ENCODE data around the gene EVC. TPM values are rescaled to one million over a fixed set of nuclear protein-coding genes. Genes with fewer than 3 reads are reported as not detected.
"Not testable (repeated sequence)": the region's sequence is repeated elsewhere in the genome, so short reads cannot be mapped to it uniquely, and the experiment has no call there.

Gene EVC
- total RNA-seq, 2 donors from 2014 or later: 25.5 to 29.0 TPM

- Mint-ChIP-seq H3K4me3 (no peak overlapping the region), H3K36me3 (ENCODE audit: low read depth) (peaks cover 90% of the 10 kb centered on the region), H3K27me3 (ENCODE audit: insufficient read depth) (no peaks in the 10 kb centered on the region), H3K9me3 (peaks cover 31% of the 10 kb centered on the region), H3K4me1 (no peaks in the 10 kb centered on the region), H3K27ac (no peak overlapping the region)
- Histone ChIP-seq H3K9me3 (ENCODE audit: control insufficient read depth, low read length) (no peaks in the 10 kb centered on the region), H3K9ac (ENCODE audit: extremely low read depth, low read length, poor library complexity, severe bottlenecking) (no peak overlapping the region), H3K36me3 (ENCODE audit: control insufficient read depth, insufficient read depth, low read length) (peaks cover 21% of the 10 kb centered on the region), H3K4me3 (ENCODE audit: low read length) (no peak overlapping the region), H3K27me3 (ENCODE audit: control insufficient read depth, insufficient read depth, low read length, poor library complexity, severe bottlenecking) (no peaks in the 10 kb centered on the region), H3K27ac (ENCODE audit: low read depth, low read length) (no peak overlapping the region), H3K4me1 (ENCODE audit: control insufficient read depth, insufficient read depth, low read length) (no peaks in the 10 kb centered on the region)
- 94 to 100% methylated on average over 1 to 3 of the region's 3 CpGs for WGBS, 2 experiments (ENCODE audit: insufficient coverage in 1 of 2, insufficient read length in 1 of 2)
- TF ChIP-seq CTCF (conservative IDR thresholded peaks at IDR 0.05): no peak
- DNase-seq: no peak
These were observed 99.2 kb downstream of the EVC start for GRCh38 chr4:5810151-5810550.

GRCh38 chr4:5810770-5811430, 99.9 kb downstream of the EVC start:
- no peaks in the 10 kb centered on the region for H3K4me1 Mint-ChIP-seq
- peaks cover 88% of the 10 kb centered on the region for H3K36me3 Mint-ChIP-seq (ENCODE audit: low read depth)
- 88 to 91% methylated on average over 12 of the region's 12 CpGs for WGBS, 2 experiments (ENCODE audit: insufficient coverage in 1 of 2, insufficient read length in 1 of 2)
- Histone ChIP-seq H3K9ac (ENCODE audit: extremely low read depth, low read length, poor library complexity, severe bottlenecking) (no peak overlapping the region), H3K4me1 (ENCODE audit: control insufficient read depth, insufficient read depth, low read length) (no peaks in the 10 kb centered on the region), H3K9me3 (ENCODE audit: control insufficient read depth, low read length) (no peaks in the 10 kb centered on the region), H3K36me3 (ENCODE audit: control insufficient read depth, insufficient read depth, low read length) (peaks cover 21% of the 10 kb centered on the region), H3K4me3 (ENCODE audit: low read length) (no peak overlapping the region), H3K27me3 (ENCODE audit: control insufficient read depth, insufficient read depth, low read length, poor library complexity, severe bottlenecking) (no peaks in the 10 kb centered on the region), H3K27ac (ENCODE audit: low read depth, low read length) (no peak overlapping the region)
- H3K27me3 Mint-ChIP-seq (ENCODE audit: insufficient read depth): no peaks in the 10 kb centered on the region
- no peak overlapping the region for H3K4me3 Mint-ChIP-seq
- H3K9me3 Mint-ChIP-seq: peaks cover 31% of the 10 kb centered on the region
- H3K27ac Mint-ChIP-seq: no peak overlapping the region
- TF ChIP-seq CTCF (conservative IDR thresholded peaks at IDR 0.05): no peak
- DNase-seq: no peak

GRCh38 chr4:5812057-5812456, 101.1 kb downstream of the EVC start:
- H3K36me3 ChIP-seq (ENCODE audit: control insufficient read depth, insufficient read depth, low read length): peaks cover 21% of the 10 kb centered on the region
- not testable (repeated sequence) for H3K27ac ChIP-seq (ENCODE audit: low read depth, low read length); H3K27me3 Mint-ChIP-seq (ENCODE audit: insufficient read depth); H3K4me3 Mint-ChIP-seq; H3K27me3 ChIP-seq (ENCODE audit: control insufficient read depth, insufficient read depth, low read length, poor library complexity, severe bottlenecking); H3K9ac ChIP-seq (ENCODE audit: extremely low read depth, low read length, poor library complexity, severe bottlenecking); H3K4me3 ChIP-seq (ENCODE audit: low read length); DNase-seq; H3K4me1 Mint-ChIP-seq; H3K27ac Mint-ChIP-seq; H3K4me1 ChIP-seq (ENCODE audit: control insufficient read depth, insufficient read depth, low read length); H3K9me3 ChIP-seq (ENCODE audit: control insufficient read depth, low read length)
- Mint-ChIP-seq H3K36me3 (ENCODE audit: low read depth) (peaks cover 78% of the 10 kb centered on the region), H3K9me3 (peaks cover 31% of the 10 kb centered on the region)
- WGBS, 2 experiments (ENCODE audit: insufficient coverage in 1 of 2, insufficient read length in 1 of 2): 94% methylated on average over 5 of the region's 5 CpGs; no CpG with 5 or more reads in 1 of the 2 experiments
